Natural killer cell treated with Interleukin-12 subunit alpha and Interleukin-12 subunit beta and Interleukin-15 and Interleukin-18, amount 100 ng/mL, for 72 hours (primary cell): ENCODE data around the gene NCKIPSD. TPM values are rescaled to one million over a fixed set of nuclear protein-coding genes. Genes with fewer than 3 reads are reported as not detected.

Experiments used
- ATAC-seq, 2 donors: fragments of 150-1000 bp; cut with Tn5 transposase in 1 of 2; sonication (Bioruptor Pico), chemical (Tn5 transposase) in 1 of 2; 2 replicates each; pipeline ENCODE4 v1.10.0; 2021
- DNase-seq: peaks from one replicate; pipeline ENCODE4 v3.0.0; 2022; ENCODE audit warnings: low spot score
- H3K27ac Mint-ChIP-seq, 2 donors: 1 replicate in 1 of 2; 2 replicates in 1 of 2; pipeline ENCODE4 v1.8.0; 2022; ENCODE audit warnings: mixed read lengths in 2 of 2, mild to moderate bottlenecking in 1 of 2, moderate library complexity in 1 of 2
- H3K27me3 Mint-ChIP-seq, 2 donors: 1 replicate in 1 of 2; 2 replicates in 1 of 2; pipeline ENCODE4 v1.8.0; 2022; ENCODE audit warnings: mixed read lengths in 2 of 2
- H3K36me3 Mint-ChIP-seq: one replicate; pipeline ENCODE4 v1.8.0; 2022; ENCODE audit warnings: mixed read lengths
- H3K4me1 Mint-ChIP-seq, 2 donors: 1 replicate in 1 of 2; 2 replicates in 1 of 2; pipeline ENCODE4 v1.8.0; 2022; ENCODE audit warnings: low read depth in 2 of 2, mixed read lengths in 2 of 2, mild to moderate bottlenecking in 1 of 2
- H3K4me3 Mint-ChIP-seq: one replicate; pipeline ENCODE4 v1.8.0; 2022; ENCODE audit warnings: mixed read lengths
- H3K9me3 Mint-ChIP-seq: 2 replicates; pipeline ENCODE4 v1.8.0; 2022; ENCODE audit warnings: mixed read lengths
- total RNA-seq, 2 donors: library from RNA; stranded (reverse); gene quantifications; one replicate each; pipeline ENCODE4 v1.2.3, GENCODE V29; 2022

NCKIPSD gene
- total RNA-seq, 2 donors from 2014 or later, result 22.7 to 37.0 TPM

GRCh38 chr3:48679411-48680391, 6.0 kb downstream of the NCKIPSD start:
- H3K36me3 Mint-ChIP-seq, result no peaks in the 10 kb centered on the region

GRCh38 chr3:48678566-48679380, 6.9 kb downstream of the NCKIPSD start:
- no peaks in the 10 kb centered on the region for H3K9me3 Mint-ChIP-seq

More at GRCh38 chr3:48679411-48680391, 6.0 kb downstream of the NCKIPSD start:
- Mint-ChIP-seq H3K9me3 (no peaks in the 10 kb centered on the region), H3K27ac (no peak overlapping the region), H3K27me3 (no peaks in the 10 kb centered on the region), H3K4me3 (no peak overlapping the region), H3K4me1 (peaks cover 10 to 17% of the 10 kb centered on the region in 2 donors)
- ATAC-seq, result no peak
- no peak for DNase-seq

GRCh38 chr3:48678056-48678455, 7.7 kb downstream of the NCKIPSD start:
- H3K9me3 Mint-ChIP-seq, result no peaks in the 10 kb centered on the region
- H3K4me1 Mint-ChIP-seq, result peaks cover 0 to 9% of the 10 kb centered on the region in 2 donors
- H3K4me3 Mint-ChIP-seq, result no peak overlapping the region
- no peaks in the 10 kb centered on the region for H3K27me3 Mint-ChIP-seq
- DNase-seq, result no peak
- ATAC-seq, result no peak
- no peaks in the 10 kb centered on the region for H3K36me3 Mint-ChIP-seq
- H3K27ac Mint-ChIP-seq, result no peak overlapping the region

More at GRCh38 chr3:48678566-48679380, 6.9 kb downstream of the NCKIPSD start:
- no peak for ATAC-seq
- Mint-ChIP-seq H3K4me3 (no peak overlapping the region), H3K27ac (no peak overlapping the region), H3K4me1 (peaks cover 2 to 11% of the 10 kb centered on the region in 2 donors), H3K36me3 (no peaks in the 10 kb centered on the region), H3K27me3 (no peaks in the 10 kb centered on the region)
- DNase-seq, result no peak

GRCh38 chr3:48674505-48674904, 11.2 kb downstream of the NCKIPSD start:
- H3K9me3 Mint-ChIP-seq, result no peaks in the 10 kb centered on the region
- H3K4me3 Mint-ChIP-seq, result no peak overlapping the region
- DNase-seq (no peak), ATAC-seq (peak; percentile 12 to 15)
- no peaks in the 10 kb centered on the region for H3K4me1 Mint-ChIP-seq
- no peak overlapping the region for H3K27ac Mint-ChIP-seq
- H3K36me3 Mint-ChIP-seq, result no peaks in the 10 kb centered on the region
- H3K27me3 Mint-ChIP-seq, result no peaks in the 10 kb centered on the region

GRCh38 chr3:48672522-48672921, 13.2 kb downstream of the NCKIPSD start:
- Mint-ChIP-seq H3K4me3 (no peak overlapping the region), H3K9me3 (no peaks in the 10 kb centered on the region), H3K36me3 (no peaks in the 10 kb centered on the region), H3K27me3 (no peaks in the 10 kb centered on the region), H3K4me1 (no peaks in the 10 kb centered on the region), H3K27ac (no peak overlapping the region)
- no peak for ATAC-seq
- no peak for DNase-seq

GRCh38 chr3:48664929-48665328, 20.8 kb downstream of the NCKIPSD start:
- H3K27me3 Mint-ChIP-seq, result peaks cover 0 to 5% of the 10 kb centered on the region in 2 donors
- DNase-seq, result no peak
- H3K4me3 Mint-ChIP-seq, result no peak overlapping the region
- H3K36me3 Mint-ChIP-seq, result no peaks in the 10 kb centered on the region
- no peaks in the 10 kb centered on the region for H3K9me3 Mint-ChIP-seq
- no peak overlapping the region for H3K27ac Mint-ChIP-seq
- no peak for ATAC-seq
- H3K4me1 Mint-ChIP-seq, result peaks cover 10 to 16% of the 10 kb centered on the region in 2 donors

GRCh38 chr3:48664313-48664644, 21.4 kb downstream of the NCKIPSD start:
- no peak for ATAC-seq
- no peaks in the 10 kb centered on the region for H3K9me3 Mint-ChIP-seq
- H3K4me3 Mint-ChIP-seq, result peak overlapping the region; percentile 92
- no peaks in the 10 kb centered on the region for H3K36me3 Mint-ChIP-seq
- DNase-seq, result no peak
- no peak overlapping the region for H3K27ac Mint-ChIP-seq
- H3K4me1 Mint-ChIP-seq, result peaks cover 10 to 16% of the 10 kb centered on the region in 2 donors
- peaks cover 0 to 5% of the 10 kb centered on the region in 2 donors for H3K27me3 Mint-ChIP-seq

- peak overlapping the region; percentile 92 for H3K4me3 Mint-ChIP-seq
- H3K9me3 Mint-ChIP-seq, result no peaks in the 10 kb centered on the region
- H3K27ac Mint-ChIP-seq, result peak overlapping the region; percentile 79 to 87
- no peaks in the 10 kb centered on the region for H3K36me3 Mint-ChIP-seq
- peaks cover 10 to 16% of the 10 kb centered on the region in 2 donors for H3K4me1 Mint-ChIP-seq
- peak; percentile 93 to 95 for ATAC-seq
- H3K27me3 Mint-ChIP-seq, result peaks cover 0 to 7% of the 10 kb centered on the region in 2 donors
- DNase-seq, result peak; percentile 93
These were observed 22.0 kb downstream of the NCKIPSD start for GRCh38 chr3:48663489-48664312.

GRCh38 chr3:48662753-48663488, 22.8 kb downstream of the NCKIPSD start, which contains the start of gene CELSR3:
Gene CELSR3 (minus strand): TSS chr3:48662886. CDS start chr3:48662634, 252 bp downstream.
- peaks cover 10 to 16% of the 10 kb centered on the region in 2 donors for H3K4me1 Mint-ChIP-seq
- H3K9me3 Mint-ChIP-seq, result no peaks in the 10 kb centered on the region
- peak within 1 kb of the TSS; percentile 79 to 87 for H3K27ac Mint-ChIP-seq
- H3K27me3 Mint-ChIP-seq, result peaks cover 0 to 8% of the 10 kb centered on the region in 2 donors
- DNase-seq (no peak), ATAC-seq (peak; percentile 29 to 35)
- no peaks in the 10 kb centered on the region for H3K36me3 Mint-ChIP-seq
- H3K4me3 Mint-ChIP-seq, result peak within 1 kb of the TSS; percentile 92

- no peaks in the 10 kb centered on the region for H3K9me3 Mint-ChIP-seq
- peaks cover 0 to 8% of the 10 kb centered on the region in 2 donors for H3K27me3 Mint-ChIP-seq
- ATAC-seq (no peak), DNase-seq (no peak)
- peaks cover 16% of the 10 kb centered on the region in 2 donors for H3K4me1 Mint-ChIP-seq
- H3K4me3 Mint-ChIP-seq, result peak overlapping the region; percentile 41
- H3K27ac Mint-ChIP-seq, result peak overlapping the region in 1 of 2 donors; percentile 44
- H3K36me3 Mint-ChIP-seq, result no peaks in the 10 kb centered on the region
These were observed 23.5 kb downstream of the NCKIPSD start for GRCh38 chr3:48662145-48662752.

- Mint-ChIP-seq H3K4me3 (peak overlapping the region; percentile 41), H3K36me3 (no peaks in the 10 kb centered on the region), H3K4me1 (peaks cover 16 to 21% of the 10 kb centered on the region in 2 donors), H3K27ac (peak overlapping the region in 1 of 2 donors; percentile 44), H3K27me3 (peaks cover 0 to 8% of the 10 kb centered on the region in 2 donors), H3K9me3 (no peaks in the 10 kb centered on the region)
- peak; percentile 83 for DNase-seq
- peak; percentile 26 to 60 for ATAC-seq
These were observed 24.1 kb downstream of the NCKIPSD start for GRCh38 chr3:48661501-48662144.
